GM18511 (cell line): ENCODE measurements around the gene TPCN1.

ENCODE experiments used
- ATAC-seq: cut with Tn5 transposase; IDR thresholded peaks from one replicate; pipeline ENCODE4 v1.9.1; 2021; ENCODE audit warnings: mild to moderate bottlenecking, moderate library complexity; ENCODE audit not compliant: unreplicated experiment

The TPCN1 gene

DNA sequence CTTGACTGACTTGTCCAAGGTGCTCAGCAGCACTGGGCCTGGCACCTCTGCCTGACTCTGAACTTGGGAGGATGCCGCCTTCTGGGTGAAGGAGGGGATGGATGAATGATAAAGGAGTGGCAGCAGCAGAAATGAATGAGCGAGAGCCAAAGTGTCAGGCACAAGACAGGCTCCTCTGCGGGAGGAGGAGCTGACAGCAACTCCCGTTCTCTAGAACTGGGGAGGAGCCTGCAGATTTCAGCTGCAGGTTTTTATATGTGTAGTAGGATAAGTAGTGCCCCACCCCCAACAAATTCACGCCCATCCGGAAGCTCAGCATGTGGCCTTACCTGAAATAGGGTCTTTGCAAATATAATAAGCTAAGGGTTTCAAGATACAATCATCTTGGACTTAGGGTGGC lies 80.5 kb downstream of the TPCN1 start:
- ATAC-seq: no peak

DNA sequence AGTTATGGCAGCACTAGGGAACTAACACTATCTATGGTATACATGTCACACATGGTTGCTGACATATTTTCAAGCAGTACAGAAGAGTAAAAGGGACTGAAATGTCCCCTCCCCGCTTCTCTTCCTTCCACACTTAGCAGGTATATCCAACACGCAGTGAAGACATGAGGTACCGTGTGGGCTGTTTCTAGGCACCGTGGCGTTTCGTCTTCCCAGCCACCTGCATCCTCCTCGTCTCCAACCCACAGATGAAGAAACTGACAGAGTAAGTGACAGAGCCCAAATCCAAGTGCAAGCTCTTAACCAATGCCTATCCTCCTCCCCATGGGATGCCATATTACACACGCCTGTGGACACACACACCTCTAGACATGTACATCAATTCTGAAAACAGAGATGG lies 81.2 kb downstream of the TPCN1 start:
- ATAC-seq: no peak

DNA sequence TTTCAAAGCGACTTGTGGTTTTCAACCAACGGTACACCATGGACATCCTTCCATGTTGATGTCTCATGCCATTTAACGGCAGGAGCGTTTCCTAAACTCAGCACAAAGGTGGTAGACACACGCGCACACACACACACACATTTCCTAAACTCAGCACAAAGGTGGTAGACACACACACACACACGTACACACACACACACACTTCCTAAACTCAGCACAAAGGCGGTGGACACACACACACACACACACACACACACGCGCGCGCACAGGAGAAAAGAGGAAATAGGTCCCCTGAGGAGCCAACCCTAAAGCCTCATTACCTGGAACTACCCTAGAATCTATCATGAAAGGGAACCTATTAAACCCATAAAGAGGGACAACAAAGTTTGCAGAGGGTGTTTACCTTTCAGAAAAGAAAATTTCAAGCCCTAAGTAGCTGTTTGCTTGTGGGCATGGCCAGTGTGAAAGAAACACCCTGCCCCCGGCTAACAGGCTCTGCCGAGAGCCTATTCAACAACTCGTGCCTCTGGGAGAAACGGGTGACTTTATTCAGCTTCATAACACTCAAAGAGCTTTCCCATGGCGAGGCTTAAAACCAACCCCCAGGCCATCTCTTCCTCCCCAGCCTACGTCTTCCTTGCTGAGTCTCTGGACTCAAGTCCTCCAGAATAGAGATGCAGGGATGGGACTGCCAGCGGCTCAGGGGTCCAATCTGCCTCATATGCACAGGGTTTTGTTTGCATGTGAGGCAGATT lies 81.8 kb downstream of the TPCN1 start:
- no peak for ATAC-seq

DNA sequence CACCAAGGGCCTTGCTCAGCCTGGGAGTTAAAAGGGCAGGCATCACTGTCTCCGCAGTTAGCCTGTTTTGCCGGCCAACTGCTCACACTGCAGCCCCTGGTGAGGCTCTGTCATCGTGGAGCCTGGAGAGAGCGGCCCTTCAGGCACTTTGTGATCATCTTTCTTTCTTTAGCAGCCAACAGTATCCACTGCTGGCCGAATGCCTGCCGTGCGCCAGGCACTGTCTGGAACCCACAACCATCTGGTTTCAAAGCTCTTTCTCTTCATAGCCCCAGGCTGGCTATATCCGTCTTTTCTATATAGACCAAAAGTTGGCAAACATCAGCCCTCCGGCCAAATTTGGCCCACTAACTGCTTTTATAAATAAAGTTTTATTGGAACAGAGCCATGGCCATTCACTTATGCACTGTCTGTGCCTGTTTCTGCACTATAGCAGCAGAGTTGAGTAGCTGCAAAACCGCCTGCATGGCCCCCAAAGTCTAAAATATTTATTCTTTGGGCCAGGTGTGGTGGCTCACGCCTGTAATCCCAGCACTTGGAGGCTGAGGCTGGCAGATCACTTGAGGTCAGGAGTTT lies 84.1 kb downstream of the TPCN1 start:
- no peak for ATAC-seq

- no peak for ATAC-seq
Measured at GRCh38 chr12:113306382-113306781, 85.1 kb downstream of the TPCN1 start.

DNA sequence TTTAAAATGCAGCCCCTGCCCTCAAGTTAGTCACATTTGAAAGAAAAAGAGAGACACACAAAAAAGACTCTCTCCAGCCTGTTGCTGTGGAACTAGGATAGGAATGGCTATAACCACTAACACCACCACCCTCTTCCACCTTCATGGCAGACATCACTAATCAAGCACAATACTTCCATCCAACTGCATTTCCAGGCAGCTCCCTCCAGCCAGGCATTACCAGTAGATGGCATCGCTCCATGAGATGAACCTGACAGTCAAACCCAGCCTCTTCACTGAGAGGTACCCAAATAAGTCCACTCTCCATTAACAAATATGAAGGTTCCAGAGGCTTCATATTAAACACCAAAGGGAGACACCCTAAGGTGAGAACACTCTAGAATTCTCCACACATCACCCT lies 89.2 kb downstream of the TPCN1 start:
- ATAC-seq: no peak

GRCh38 chr12:113314121-113314529 lies 92.9 kb downstream of the TPCN1 start:
- ATAC-seq: no peak

DNA sequence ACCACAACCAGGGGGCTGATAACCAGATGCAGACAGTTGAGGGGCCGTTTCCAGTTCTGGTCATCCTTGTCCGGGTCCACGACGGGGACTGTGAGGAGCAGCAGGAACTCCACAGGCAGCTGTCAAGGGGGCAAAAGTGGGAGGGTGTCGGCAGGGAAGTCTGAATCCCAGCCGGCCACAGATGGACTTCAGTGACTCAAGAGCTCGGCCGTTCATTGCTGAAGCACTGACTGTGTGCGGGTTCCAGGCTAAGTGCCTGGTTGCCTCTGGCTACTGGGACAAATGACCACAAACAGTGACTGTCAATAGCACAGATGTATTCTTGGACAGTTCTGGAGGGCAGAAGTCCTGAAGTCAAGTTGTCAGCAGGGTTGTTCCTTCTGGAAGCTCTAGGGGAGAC lies 94.1 kb downstream of the TPCN1 start:
- no peak for ATAC-seq

- no peak for ATAC-seq
Measured at GRCh38 chr12:113316155-113316554, 94.9 kb downstream of the TPCN1 start.

GRCh38 chr12:113317122-113317521 lies 95.9 kb downstream of the TPCN1 start:
- no peak for ATAC-seq

- ATAC-seq: no peak
Measured at GRCh38 chr12:113318046-113318656, 96.9 kb downstream of the TPCN1 start.

- ATAC-seq: no peak
Measured at GRCh38 chr12:113318900-113319628, 97.8 kb downstream of the TPCN1 start.

DNA sequence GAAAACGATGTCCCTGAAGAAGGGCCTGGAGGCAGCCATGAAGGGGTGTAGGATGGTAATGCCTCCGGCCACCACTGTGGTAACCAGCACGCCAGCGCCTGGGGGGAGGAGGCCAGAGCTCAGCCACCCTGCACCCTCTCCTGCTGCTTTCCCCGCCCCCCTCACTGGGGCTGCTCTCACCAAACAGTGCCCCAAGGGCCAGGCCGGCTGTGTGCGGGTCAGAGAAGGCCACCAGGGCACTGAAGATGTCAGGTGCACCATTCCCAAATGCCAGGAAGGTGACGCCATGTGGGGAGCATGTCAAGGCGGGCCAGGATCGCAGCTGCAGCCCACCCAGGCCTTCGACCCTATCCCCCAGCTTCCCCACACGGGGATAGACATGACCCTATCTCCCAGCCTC lies 99.1 kb downstream of the TPCN1 start:
- ATAC-seq: no peak

DNA sequence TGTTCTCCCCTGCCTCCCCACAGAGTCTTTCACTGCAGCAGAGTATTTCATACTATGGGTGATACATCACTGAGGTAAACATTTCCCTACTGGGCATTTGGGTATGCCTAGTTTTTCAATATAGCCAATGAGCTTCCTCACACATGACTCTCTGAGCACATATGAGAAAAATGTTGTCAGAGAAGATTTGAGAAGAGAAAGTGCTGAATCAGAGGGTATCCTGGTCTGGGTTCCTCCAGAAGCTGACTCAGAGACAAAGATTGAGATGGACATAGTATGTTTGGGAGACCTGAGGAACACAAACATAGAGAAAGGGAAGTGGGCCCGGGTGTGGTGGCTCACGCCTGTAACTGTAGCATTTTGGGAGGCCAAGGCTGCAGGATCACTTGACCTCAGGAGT lies 101.1 kb downstream of the TPCN1 start:
- ATAC-seq: no peak

- no peak for ATAC-seq
Measured at GRCh38 chr12:113325916-113326315, 104.7 kb downstream of the TPCN1 start.

DNA sequence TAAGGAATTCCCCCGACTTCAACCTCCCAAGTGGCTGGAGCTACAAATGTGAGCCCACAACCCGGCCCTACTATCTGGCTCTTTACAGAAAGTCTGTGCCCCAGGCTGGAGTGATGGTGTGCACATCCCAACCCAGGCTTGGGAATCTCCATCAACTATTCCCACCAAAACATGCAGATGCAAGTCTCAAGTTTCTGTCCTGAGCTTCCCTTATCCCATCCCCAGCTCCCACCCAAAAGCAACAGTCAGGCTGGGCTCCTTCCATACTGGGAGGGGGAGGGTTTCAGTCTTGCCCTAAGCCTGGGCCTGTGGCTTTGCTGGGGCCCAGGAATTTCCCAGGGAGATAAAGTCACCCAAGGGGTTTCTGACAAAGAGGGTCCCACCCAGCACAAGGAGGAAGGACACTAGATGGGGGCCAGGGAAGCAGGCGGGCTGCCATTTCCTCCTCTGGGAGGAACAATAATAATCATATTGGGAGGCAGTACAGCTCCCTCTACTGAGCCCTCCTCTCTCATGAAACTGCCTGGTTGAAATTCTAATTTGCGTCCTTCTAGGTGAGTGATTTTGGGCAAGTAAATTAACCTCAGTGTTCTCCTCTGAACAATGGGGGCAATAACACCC lies 105.6 kb downstream of the TPCN1 start:
- no peak for ATAC-seq

GRCh38 chr12:113328368-113328889 lies 107.2 kb downstream of the TPCN1 start:
- no peak for ATAC-seq

DNA sequence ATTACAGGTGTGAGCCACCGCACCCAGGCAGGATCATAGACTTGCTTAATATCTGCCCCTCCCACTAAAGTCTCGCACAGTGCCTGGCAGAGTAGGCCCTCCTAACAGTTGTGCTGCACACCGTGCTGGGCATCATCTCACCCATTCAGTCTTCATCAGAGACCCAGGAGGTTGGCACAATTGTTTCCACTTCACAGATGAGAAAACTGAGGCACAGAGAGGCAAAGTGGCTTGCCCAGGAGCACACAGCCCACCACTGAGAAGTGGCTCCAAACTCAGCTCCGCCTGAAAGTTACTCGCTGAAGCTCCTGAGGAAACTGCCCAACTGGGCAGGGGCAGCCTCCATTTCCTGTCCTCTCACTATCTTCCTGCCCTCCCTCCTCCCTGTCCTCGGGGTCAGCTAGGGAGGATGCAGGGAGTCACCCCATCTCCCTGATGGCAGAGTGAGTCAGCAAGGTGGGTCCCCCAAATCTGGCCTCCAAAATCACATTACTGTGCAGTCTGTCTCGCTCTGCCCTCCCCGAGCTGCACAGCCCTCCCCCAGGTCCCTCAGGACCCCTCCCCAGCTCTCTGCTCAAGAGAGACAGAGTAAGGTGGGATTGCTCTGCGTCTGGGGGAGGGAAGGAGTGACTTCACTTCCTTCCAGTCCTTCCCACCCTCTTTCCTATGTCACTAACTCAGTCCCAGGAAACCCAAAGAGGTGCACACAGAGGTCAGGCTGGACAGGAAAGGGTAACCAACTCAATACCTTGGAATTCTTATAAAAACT lies 107.9 kb downstream of the TPCN1 start:
- no peak for ATAC-seq

- no peak for ATAC-seq
Measured at GRCh38 chr12:113329791-113330417, 108.6 kb downstream of the TPCN1 start.

DNA sequence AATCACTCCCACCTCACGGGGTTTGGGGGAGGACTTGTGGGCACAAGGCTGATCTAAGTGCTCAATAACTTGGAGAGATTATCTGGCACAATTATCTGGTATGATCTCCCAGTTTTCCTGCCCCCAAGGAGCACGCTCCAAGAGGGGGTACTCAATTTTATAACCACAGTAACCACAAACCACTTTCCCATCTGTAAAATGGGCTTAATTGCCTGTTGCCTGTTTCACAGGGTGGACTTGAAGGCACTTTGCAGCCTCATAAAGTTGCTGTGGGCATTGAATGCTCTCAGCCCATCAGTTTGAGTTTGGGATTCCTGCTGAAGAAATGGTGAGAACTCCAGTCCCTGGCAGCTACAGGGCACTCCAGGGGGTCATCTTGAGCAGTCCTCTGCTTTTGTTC lies 109.2 kb downstream of the TPCN1 start:
- no peak for ATAC-seq
